Measurements from ENCODE around the gene EXOC6.
"Not testable (repeated sequence)": the region's sequence is repeated elsewhere in the genome, so short reads cannot be mapped to it uniquely, and the experiment has no call there.

Gene EXOC6

GRCh38 chr10:92886334-92886961 lies 38.1 kb downstream of the EXOC6 start:
- no peak for DNase-seq (ENCODE audit: low spot score)

- DNase-seq (ENCODE audit: low spot score) = no peak
These were observed 42.2 kb downstream of the EXOC6 start for GRCh38 chr10:92890471-92890870.

GRCh38 chr10:92891885-92892690 lies 43.8 kb downstream of the EXOC6 start:
- DNase-seq (ENCODE audit: low spot score) = no peak

- DNase-seq (ENCODE audit: low spot score) = no peak
These were observed 44.4 kb downstream of the EXOC6 start for GRCh38 chr10:92892691-92893054.

- no peak for DNase-seq (ENCODE audit: low spot score)
These were observed 45.8 kb downstream of the EXOC6 start for GRCh38 chr10:92894081-92894655.

- DNase-seq (ENCODE audit: low spot score) = no peak
These were observed 49.6 kb downstream of the EXOC6 start for GRCh38 chr10:92897916-92898315.

- DNase-seq (ENCODE audit: low spot score) = no peak
These were observed 53.5 kb downstream of the EXOC6 start for GRCh38 chr10:92901819-92902251.

- DNase-seq (ENCODE audit: low spot score) = no peak
These were observed 55.3 kb downstream of the EXOC6 start for GRCh38 chr10:92903633-92904032.

- no peak for DNase-seq (ENCODE audit: low spot score)
These were observed 59.0 kb downstream of the EXOC6 start for GRCh38 chr10:92907280-92907679.

GRCh38 chr10:92912631-92913030 lies 64.3 kb downstream of the EXOC6 start:
- DNase-seq (ENCODE audit: low spot score) = not testable (repeated sequence)

GRCh38 chr10:92913973-92914372 lies 65.7 kb downstream of the EXOC6 start:
- no peak for DNase-seq (ENCODE audit: low spot score)

GRCh38 chr10:92914478-92915325 lies 66.4 kb downstream of the EXOC6 start:
- no peak for DNase-seq (ENCODE audit: low spot score)

GRCh38 chr10:92915892-92916291 lies 67.6 kb downstream of the EXOC6 start:
- no peak for DNase-seq (ENCODE audit: low spot score)

GRCh38 chr10:92916433-92916832 lies 68.1 kb downstream of the EXOC6 start:
- DNase-seq (ENCODE audit: low spot score) = no peak

- no peak for DNase-seq (ENCODE audit: low spot score)
These were observed 70.3 kb downstream of the EXOC6 start for GRCh38 chr10:92918603-92919002.

- no peak for DNase-seq (ENCODE audit: low spot score)
These were observed 72.5 kb downstream of the EXOC6 start for GRCh38 chr10:92920866-92921265.

GRCh38 chr10:92923416-92923815 lies 75.1 kb downstream of the EXOC6 start:
- DNase-seq (ENCODE audit: low spot score) = no peak

- DNase-seq (ENCODE audit: low spot score) = no peak
These were observed 81.6 kb downstream of the EXOC6 start for GRCh38 chr10:92929896-92930295.

GRCh38 chr10:92931597-92931996 lies 83.3 kb downstream of the EXOC6 start:
- DNase-seq (ENCODE audit: low spot score) = no peak

GRCh38 chr10:92937876-92938275 lies 89.6 kb downstream of the EXOC6 start:
- DNase-seq (ENCODE audit: low spot score) = no peak

- no peak for DNase-seq (ENCODE audit: low spot score)
These were observed 90.5 kb downstream of the EXOC6 start for GRCh38 chr10:92938841-92939240.

- no peak for DNase-seq (ENCODE audit: low spot score)
These were observed 93.9 kb downstream of the EXOC6 start for GRCh38 chr10:92942226-92942625.
